Glutamatergic neuron (in vitro differentiated cells): ENCODE results near the gene HOXD9. TPM values are rescaled to one million over a fixed set of nuclear protein-coding genes. Genes with fewer than 3 reads are reported as not detected.

Experiments used
- DNase-seq: peaks from one replicate; pipeline ENCODE4 v3.0.0; 2022
- H3K27ac Mint-ChIP-seq: one replicate; pipeline ENCODE4 v1.8.0; 2020; ENCODE audit warnings: mild to moderate bottlenecking, mixed read lengths, inconsistent platforms; ENCODE audit not compliant: unreplicated experiment
- H3K27me3 Mint-ChIP-seq: one replicate; pipeline ENCODE4 v1.8.0; 2020; ENCODE audit warnings: mild to moderate bottlenecking, moderate library complexity, mixed read lengths, inconsistent platforms; ENCODE audit not compliant: unreplicated experiment
- H3K36me3 Mint-ChIP-seq: one replicate; pipeline ENCODE4 v1.8.0; 2020; ENCODE audit warnings: mild to moderate bottlenecking, mixed read lengths, inconsistent platforms; ENCODE audit not compliant: unreplicated experiment
- H3K4me1 Mint-ChIP-seq: one replicate; pipeline ENCODE4 v1.8.0; 2020; ENCODE audit warnings: mild to moderate bottlenecking, low read depth, mixed read lengths, inconsistent platforms; ENCODE audit not compliant: unreplicated experiment
- H3K4me3 Mint-ChIP-seq: one replicate; pipeline ENCODE4 v1.8.0; 2020; ENCODE audit warnings: mild to moderate bottlenecking, mixed read lengths, inconsistent platforms; ENCODE audit not compliant: unreplicated experiment
- H3K9me3 Mint-ChIP-seq: one replicate; pipeline ENCODE4 v1.8.0; 2020; ENCODE audit warnings: mild to moderate bottlenecking, moderate library complexity, mixed read lengths, inconsistent platforms; ENCODE audit not compliant: unreplicated experiment
- total RNA-seq: library from RNA; stranded (reverse); fragmentation: NEBNext Ultra II Directional; extraction: Animal tissue kit (Norgen Biotek cat#: 25700); gene quantifications from one replicate; pipeline ENCODE4 v1.2.1, GENCODE V29; 2021; ENCODE audit not compliant: unreplicated experiment
- TF ChIP-seq, protein P1 (sequence below): fragments of 200-600 bp; sonication (generic); IDR thresholded peaks from one replicate; pipeline ENCODE4 v1.5.0; 2021; ENCODE audit not compliant: partially characterized antibody, unreplicated experiment

The HOXD9 gene
- total RNA-seq, 1 donor from 2014 or later, result 0.44 TPM

DNA sequence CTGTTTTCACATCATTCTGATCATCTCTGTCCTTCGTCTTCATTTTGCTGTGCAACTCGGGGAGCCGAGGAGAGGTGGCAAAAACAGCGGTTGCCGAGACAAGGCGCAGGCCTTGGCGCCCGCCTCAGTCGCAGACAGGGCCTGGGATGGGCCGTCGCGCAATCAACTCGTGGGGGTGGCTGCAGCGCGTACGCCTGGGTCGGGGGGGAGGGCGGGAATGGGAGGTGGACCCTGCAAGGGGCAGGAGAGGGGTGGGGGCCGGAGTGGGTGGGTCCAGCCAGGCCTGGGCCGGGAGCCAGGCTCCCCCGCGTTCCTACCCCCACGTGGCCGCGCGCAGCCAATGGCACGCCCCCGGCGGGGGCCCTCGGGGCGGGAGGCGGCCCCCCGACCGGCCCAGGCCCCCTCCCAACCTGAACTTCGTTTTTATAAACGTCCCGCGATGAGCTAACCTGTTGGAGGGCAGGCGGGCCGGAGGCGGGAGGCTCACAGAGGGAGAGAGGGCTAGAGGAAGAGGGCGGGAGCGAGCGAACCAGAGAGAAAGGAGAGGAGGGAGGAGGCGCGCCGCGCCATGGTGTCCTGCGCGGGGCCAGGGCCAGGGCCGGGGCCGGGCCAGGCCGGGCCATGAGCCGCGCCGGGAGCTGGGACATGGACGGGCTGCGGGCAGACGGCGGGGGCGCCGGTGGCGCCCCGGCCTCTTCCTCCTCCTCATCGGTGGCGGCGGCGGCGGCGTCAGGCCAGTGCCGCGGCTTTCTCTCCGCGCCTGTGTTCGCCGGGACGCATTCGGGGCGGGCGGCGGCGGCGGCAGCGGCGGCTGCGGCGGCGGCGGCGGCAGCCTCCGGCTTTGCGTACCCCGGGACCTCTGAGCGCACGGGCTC, 30.0 kb upstream of the HOXD9 start, which contains the start of gene HOXD13:
HOXD13 (plus strand) TSS at position 452 of the 875 bp plus-strand sequence; CDS start at position 622, 170 bp downstream.
- H3K9me3 Mint-ChIP-seq, result peaks cover 24% of the 10 kb centered on the region
- peaks cover 47% of the 10 kb centered on the region for H3K27me3 Mint-ChIP-seq
- peaks cover 7% of the 10 kb centered on the region for H3K4me1 Mint-ChIP-seq
- peak; percentile 63 for DNase-seq
- peak within 1 kb of the TSS; percentile 63 for H3K4me3 Mint-ChIP-seq
- H3K36me3 Mint-ChIP-seq, result peaks cover 4% of the 10 kb centered on the region
- H3K27ac Mint-ChIP-seq, result no peak within 1 kb of the TSS
- TF ChIP-seq, protein P1, sequence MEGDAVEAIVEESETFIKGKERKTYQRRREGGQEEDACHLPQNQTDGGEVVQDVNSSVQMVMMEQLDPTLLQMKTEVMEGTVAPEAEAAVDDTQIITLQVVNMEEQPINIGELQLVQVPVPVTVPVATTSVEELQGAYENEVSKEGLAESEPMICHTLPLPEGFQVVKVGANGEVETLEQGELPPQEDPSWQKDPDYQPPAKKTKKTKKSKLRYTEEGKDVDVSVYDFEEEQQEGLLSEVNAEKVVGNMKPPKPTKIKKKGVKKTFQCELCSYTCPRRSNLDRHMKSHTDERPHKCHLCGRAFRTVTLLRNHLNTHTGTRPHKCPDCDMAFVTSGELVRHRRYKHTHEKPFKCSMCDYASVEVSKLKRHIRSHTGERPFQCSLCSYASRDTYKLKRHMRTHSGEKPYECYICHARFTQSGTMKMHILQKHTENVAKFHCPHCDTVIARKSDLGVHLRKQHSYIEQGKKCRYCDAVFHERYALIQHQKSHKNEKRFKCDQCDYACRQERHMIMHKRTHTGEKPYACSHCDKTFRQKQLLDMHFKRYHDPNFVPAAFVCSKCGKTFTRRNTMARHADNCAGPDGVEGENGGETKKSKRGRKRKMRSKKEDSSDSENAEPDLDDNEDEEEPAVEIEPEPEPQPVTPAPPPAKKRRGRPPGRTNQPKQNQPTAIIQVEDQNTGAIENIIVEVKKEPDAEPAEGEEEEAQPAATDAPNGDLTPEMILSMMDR, result no peak

DNA sequence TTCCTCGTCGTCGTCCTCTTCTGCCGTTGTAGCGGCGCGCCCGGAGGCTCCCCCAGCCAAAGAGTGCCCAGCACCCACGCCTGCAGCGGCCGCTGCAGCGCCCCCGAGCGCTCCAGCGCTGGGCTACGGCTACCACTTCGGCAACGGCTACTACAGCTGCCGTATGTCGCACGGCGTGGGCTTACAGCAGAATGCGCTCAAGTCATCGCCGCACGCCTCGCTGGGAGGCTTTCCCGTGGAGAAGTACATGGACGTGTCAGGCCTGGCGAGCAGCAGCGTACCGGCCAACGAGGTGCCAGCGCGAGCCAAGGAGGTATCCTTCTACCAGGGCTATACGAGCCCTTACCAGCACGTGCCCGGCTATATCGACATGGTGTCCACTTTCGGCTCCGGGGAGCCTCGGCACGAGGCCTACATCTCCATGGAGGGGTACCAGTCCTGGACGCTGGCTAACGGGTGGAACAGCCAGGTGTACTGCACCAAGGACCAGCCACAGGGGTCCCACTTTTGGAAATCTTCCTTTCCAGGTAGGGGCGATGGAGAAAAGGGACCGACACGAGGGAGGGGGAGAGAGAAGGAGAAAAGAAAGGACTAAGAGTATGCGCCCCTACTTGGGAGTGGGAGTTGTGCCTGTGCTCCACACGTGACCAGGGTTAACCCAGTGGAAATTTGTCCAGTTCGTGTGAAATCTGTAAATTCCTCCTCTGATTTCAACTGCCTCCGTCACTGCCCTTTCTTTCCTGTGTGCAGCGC, 29.2 kb upstream of the HOXD9 start:
- Mint-ChIP-seq H3K4me3 (peak overlapping the region; percentile 36), H3K4me1 (peaks cover 11% of the 10 kb centered on the region), H3K27ac (no peak overlapping the region), H3K9me3 (peaks cover 29% of the 10 kb centered on the region), H3K27me3 (peaks cover 51% of the 10 kb centered on the region), H3K36me3 (peaks cover 4% of the 10 kb centered on the region)
- TF ChIP-seq, protein P1, result peak; percentile 6
- DNase-seq, result peak; percentile 53

DNA sequence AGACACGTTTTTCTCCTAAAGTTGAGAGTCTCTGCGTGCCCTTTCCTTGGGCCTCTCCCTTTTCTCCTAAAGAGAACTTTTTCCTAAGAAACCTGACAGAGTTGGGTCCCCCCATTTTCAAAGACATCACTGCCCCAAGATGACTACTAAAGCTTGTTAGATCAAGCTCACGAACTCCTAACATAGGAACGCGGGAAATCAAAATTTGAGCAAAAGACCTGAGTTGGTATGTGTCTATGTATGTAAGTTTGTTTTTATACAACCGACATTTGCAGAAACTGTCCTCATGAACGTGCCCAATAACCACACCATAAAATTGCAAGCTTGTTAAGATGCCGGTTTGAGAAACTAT, 28.6 kb upstream of the HOXD9 start:
- TF ChIP-seq, protein P1, result no peak
- Mint-ChIP-seq H3K4me1 (peaks cover 11% of the 10 kb centered on the region), H3K4me3 (peak overlapping the region; percentile 36), H3K27me3 (peaks cover 51% of the 10 kb centered on the region), H3K36me3 (peaks cover 4% of the 10 kb centered on the region), H3K9me3 (peaks cover 28% of the 10 kb centered on the region), H3K27ac (no peak overlapping the region)
- no peak for DNase-seq

DNA sequence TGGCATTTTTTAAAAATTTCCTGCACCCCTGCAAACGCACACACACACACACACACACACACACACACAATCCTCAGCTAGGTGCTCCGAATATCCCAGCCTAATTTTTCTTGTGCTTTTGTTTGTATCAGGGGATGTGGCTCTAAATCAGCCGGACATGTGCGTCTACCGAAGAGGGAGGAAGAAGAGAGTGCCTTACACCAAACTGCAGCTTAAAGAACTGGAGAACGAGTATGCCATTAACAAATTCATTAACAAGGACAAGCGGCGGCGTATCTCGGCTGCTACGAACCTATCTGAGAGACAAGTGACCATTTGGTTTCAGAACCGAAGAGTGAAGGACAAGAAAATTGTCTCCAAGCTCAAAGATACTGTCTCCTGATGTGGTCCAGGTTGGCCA, 28.2 kb upstream of the HOXD9 start:
- no peak for DNase-seq
- Mint-ChIP-seq H3K4me3 (no peak overlapping the region), H3K27ac (no peak overlapping the region), H3K4me1 (peaks cover 11% of the 10 kb centered on the region), H3K9me3 (peaks cover 28% of the 10 kb centered on the region), H3K27me3 (peaks cover 51% of the 10 kb centered on the region), H3K36me3 (peaks cover 4% of the 10 kb centered on the region)
- TF ChIP-seq, protein P1, result no peak

DNA sequence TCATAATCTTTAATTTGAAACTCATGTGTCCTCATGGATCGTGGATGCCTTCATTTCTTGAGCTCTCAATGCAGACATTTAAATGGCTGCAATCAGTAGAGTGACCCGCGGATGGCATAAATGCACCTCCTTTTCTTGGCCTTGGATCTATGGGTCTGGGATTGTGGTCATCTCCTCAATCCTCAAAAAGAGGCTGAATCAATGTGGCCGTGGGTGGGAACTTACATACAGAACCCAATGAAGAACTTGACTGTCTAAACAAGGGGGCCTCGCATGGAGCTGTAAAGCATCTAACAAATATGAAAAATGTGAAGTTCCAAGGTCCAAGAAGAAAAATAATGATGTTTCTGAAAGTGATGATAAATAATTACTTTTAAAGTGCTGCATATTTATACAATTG, 27.1 kb upstream of the HOXD9 start:
- H3K27me3 Mint-ChIP-seq, result peaks cover 52% of the 10 kb centered on the region
- TF ChIP-seq, protein P1, result no peak

More for the DNA sequence above, 27.1 kb upstream of the HOXD9 start:
- peaks cover 14% of the 10 kb centered on the region for H3K4me1 Mint-ChIP-seq
- DNase-seq, result no peak
- H3K27ac Mint-ChIP-seq, result no peak overlapping the region
- peaks cover 28% of the 10 kb centered on the region for H3K9me3 Mint-ChIP-seq
- peaks cover 4% of the 10 kb centered on the region for H3K36me3 Mint-ChIP-seq
- H3K4me3 Mint-ChIP-seq, result no peak overlapping the region
